ENCODE data around the gene TRHDE.

GRCh38 chr12:72464471-72464870, 192.3 kb downstream of the TRHDE start:
- TF ChIP-seq POLR2A (IDR thresholded peaks at IDR 0.05), result no peak
- TF ChIP-seq POLR2AphosphoS5 (IDR thresholded peaks at IDR 0.05; ENCODE audit: insufficient read depth in 1 of 2, low read depth in 1 of 2), result no peak
- no peak for TF ChIP-seq CTCF (IDR thresholded peaks at IDR 0.05)

Data from vagina (tissue), 2 donors.